BLaER1 (cell line): ENCODE measurements around the gene TBK1.

Experiments
- H3K27ac ChIP-seq: shearing (Covaris generic); formaldehyde crosslinking; 2 replicates; pipeline ENCODE4 v1.8.1; 2022
- H3K27me3 ChIP-seq: shearing (Covaris generic); formaldehyde crosslinking; 2 replicates; pipeline ENCODE4 v1.8.1; 2022
- H3K36me3 ChIP-seq: shearing (Covaris generic); formaldehyde crosslinking; 2 replicates; pipeline ENCODE4 v1.8.1; 2022
- H3K4me1 ChIP-seq: shearing (Covaris generic); formaldehyde crosslinking; 2 replicates; pipeline ENCODE4 v1.8.1; 2022
- H3K4me2 ChIP-seq: shearing (Covaris generic); formaldehyde crosslinking; 2 replicates; pipeline ENCODE4 v1.8.1; 2022
- H3K4me3 ChIP-seq: shearing (Covaris generic); formaldehyde crosslinking; 2 replicates; pipeline ENCODE4 v1.8.1; 2022
- H3K9ac ChIP-seq: shearing (Covaris generic); formaldehyde crosslinking; 2 replicates; pipeline ENCODE4 v1.8.1; 2022
- H3K9me3 ChIP-seq: shearing (Covaris generic); formaldehyde crosslinking; 2 replicates; pipeline ENCODE4 v1.8.1; 2022
- H4K20me1 ChIP-seq: shearing (Covaris generic); formaldehyde crosslinking; 2 replicates; pipeline ENCODE4 v1.8.1; 2022
- Cebpa-rat ChIP-seq: shearing (Covaris generic); IDR thresholded peaks from 2 replicates; pipeline ENCODE4 v1.8.1; 2022

Gene TBK1

DNA sequence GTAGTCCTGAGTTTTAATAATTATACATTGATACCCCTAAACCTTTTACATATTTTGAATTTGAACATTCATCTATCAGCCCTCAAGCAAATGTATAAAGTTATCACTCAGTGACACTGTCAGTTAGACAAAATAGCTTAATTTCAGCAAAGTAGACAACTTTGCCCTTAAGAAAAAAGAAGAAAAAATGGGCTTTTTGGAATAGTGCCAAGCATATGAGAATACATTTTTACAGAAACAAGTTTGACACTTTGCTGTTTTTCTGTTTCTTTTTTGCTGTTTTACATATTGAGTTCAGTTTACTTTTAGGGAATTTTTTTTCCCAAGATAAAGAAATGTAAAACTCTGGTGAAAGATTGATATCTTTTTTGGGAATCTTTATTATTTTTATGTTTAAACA is 14.3 kb downstream of the TBK1 start:
- Histone ChIP-seq H3K4me2 (no peak overlapping the region), H3K9ac (no peak overlapping the region), H3K9me3 (no peaks in the 10 kb centered on the region), H3K36me3 (peaks cover 87% of the 10 kb centered on the region), H3K4me1 (no peaks in the 10 kb centered on the region), H4K20me1 (no peaks in the 10 kb centered on the region), H3K27ac (no peak overlapping the region), H3K4me3 (no peak overlapping the region), H3K27me3 (no peaks in the 10 kb centered on the region)
- TF ChIP-seq Cebpa-rat: no peak

DNA sequence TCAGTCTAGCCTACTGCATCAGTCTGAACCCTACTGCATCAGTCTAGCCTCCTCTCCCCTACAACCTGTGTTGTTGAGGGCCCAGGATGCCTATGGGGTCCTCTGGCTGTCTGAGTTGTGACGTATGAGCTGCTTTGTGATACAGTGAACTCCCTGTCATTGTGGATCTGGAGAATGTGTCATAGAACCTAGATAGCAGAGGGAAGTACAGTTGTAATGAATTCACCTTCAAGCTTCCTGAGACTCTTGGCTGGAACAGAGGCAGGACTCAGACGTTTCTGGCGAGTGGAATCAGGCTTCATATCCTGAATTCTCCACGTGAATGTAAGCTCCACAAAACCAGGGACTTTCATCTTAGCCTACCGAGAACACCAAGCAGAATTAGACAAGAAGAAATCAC is 17.0 kb downstream of the TBK1 start:
- Histone ChIP-seq H4K20me1 (no peaks in the 10 kb centered on the region), H3K36me3 (peaks cover 92% of the 10 kb centered on the region), H3K27ac (no peak overlapping the region), H3K4me3 (no peak overlapping the region), H3K4me1 (no peaks in the 10 kb centered on the region), H3K9me3 (no peaks in the 10 kb centered on the region), H3K9ac (no peak overlapping the region), H3K4me2 (no peak overlapping the region), H3K27me3 (no peaks in the 10 kb centered on the region)
- no peak for TF ChIP-seq Cebpa-rat

- Histone ChIP-seq H3K9me3 (peaks cover 1% of the 10 kb centered on the region; the same call in 1 of the 2 replicates), H3K4me1 (no peaks in the 10 kb centered on the region), H4K20me1 (no peaks in the 10 kb centered on the region), H3K27me3 (no peaks in the 10 kb centered on the region), H3K9ac (no peak overlapping the region), H3K4me2 (no peak overlapping the region), H3K36me3 (peaks cover 91% of the 10 kb centered on the region), H3K4me3 (no peak overlapping the region), H3K27ac (no peak overlapping the region)
- TF ChIP-seq Cebpa-rat: no peak
These were observed 17.7 kb downstream of the TBK1 start for GRCh38 chr12:64469455-64470142.

DNA sequence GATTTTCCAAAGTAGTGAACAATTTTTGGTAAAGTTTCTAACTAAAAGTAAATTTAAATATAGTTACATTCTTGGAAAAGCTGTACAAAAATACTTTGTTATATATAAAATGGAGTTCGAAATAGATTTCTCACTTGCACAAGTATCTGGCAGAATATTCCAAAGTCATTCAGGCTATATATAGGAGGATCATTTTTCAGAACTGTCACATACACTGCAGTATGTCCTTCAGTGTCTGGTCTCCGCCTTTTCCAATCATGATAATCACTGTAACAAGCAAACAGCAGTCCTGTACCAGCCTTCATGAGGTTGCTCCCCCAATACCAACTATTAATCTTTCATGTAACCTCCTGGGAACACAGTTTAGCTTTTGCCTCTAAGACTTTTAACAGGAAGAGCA is 18.6 kb downstream of the TBK1 start:
- Histone ChIP-seq H3K9ac (no peak overlapping the region), H3K27ac (no peak overlapping the region), H4K20me1 (no peaks in the 10 kb centered on the region), H3K36me3 (peaks cover 91% of the 10 kb centered on the region), H3K27me3 (no peaks in the 10 kb centered on the region), H3K4me2 (no peak overlapping the region), H3K4me3 (no peak overlapping the region), H3K4me1 (no peaks in the 10 kb centered on the region), H3K9me3 (peaks cover 10% of the 10 kb centered on the region)
- TF ChIP-seq Cebpa-rat: no peak

DNA sequence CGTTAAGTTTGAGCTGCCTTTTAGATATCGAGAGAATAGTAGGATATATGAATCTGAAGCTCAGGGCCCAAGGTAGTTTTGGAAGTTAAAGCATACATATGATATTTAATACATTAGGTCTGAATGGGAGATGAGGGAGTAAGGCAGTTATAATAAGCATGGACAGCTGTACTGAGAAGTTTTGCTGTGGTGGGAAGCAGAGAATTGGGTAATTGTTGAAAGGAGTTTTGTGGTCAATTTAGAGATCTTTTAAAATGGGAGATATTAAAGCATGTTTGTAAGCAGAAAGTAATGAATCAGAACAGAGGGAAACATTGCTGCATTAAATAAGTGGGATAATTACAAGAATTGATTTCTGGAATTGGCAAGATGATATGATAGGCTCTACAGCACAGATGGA is 21.3 kb downstream of the TBK1 start:
- H3K27me3 ChIP-seq: no peaks in the 10 kb centered on the region
- H3K9ac ChIP-seq: no peak overlapping the region
- no peaks in the 10 kb centered on the region for H3K4me1 ChIP-seq
- H3K27ac ChIP-seq: no peak overlapping the region
- H3K4me2 ChIP-seq: no peak overlapping the region
- TF ChIP-seq Cebpa-rat: no peak
- H3K4me3 ChIP-seq: no peak overlapping the region
- no peaks in the 10 kb centered on the region; the same call in 1 of the 2 replicates for H4K20me1 ChIP-seq
- H3K36me3 ChIP-seq: peaks cover 94% of the 10 kb centered on the region
- peaks cover 27% of the 10 kb centered on the region for H3K9me3 ChIP-seq

GRCh38 chr12:64475518-64475917 is 23.6 kb downstream of the TBK1 start:
- Histone ChIP-seq H3K4me3 (no peak overlapping the region), H3K4me1 (no peaks in the 10 kb centered on the region), H3K27me3 (no peaks in the 10 kb centered on the region), H3K4me2 (no peak overlapping the region), H3K27ac (no peak overlapping the region), H3K9ac (no peak overlapping the region), H3K36me3 (peaks cover 91% of the 10 kb centered on the region), H4K20me1 (no peaks in the 10 kb centered on the region; the same call in 1 of the 2 replicates), H3K9me3 (peaks cover 27% of the 10 kb centered on the region)
- TF ChIP-seq Cebpa-rat: no peak

DNA sequence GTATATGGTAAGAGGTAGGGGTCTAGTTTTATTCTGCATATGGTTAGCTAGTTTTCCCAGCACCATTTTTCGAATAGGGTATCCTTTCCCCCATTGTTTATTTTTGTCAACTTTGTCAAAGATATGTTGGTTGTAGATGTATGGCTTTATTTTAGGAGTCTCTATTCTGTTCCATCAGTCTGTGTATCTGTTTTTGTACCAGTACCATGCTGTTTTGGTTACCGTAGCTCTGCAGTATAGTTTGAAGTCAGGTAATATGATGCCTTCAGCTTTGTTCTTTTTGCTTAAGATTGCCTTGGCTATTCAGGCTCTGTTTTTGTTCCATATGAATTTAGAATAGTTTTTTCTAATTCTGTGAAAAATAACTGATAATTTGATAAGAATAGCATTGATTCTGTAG is 24.9 kb downstream of the TBK1 start:
- peaks cover 27% of the 10 kb centered on the region for H3K9me3 ChIP-seq
- no peak overlapping the region for H3K9ac ChIP-seq
- TF ChIP-seq Cebpa-rat: no peak
- peaks cover 83% of the 10 kb centered on the region for H3K36me3 ChIP-seq
- no peak overlapping the region for H3K4me2 ChIP-seq
- H3K27me3 ChIP-seq: no peaks in the 10 kb centered on the region
- H4K20me1 ChIP-seq: no peaks in the 10 kb centered on the region; the same call in 1 of the 2 replicates
- H3K4me1 ChIP-seq: no peaks in the 10 kb centered on the region
- H3K27ac ChIP-seq: no peak overlapping the region
- H3K4me3 ChIP-seq: no peak overlapping the region

GRCh38 chr12:64478661-64479060 is 26.7 kb downstream of the TBK1 start:
- Histone ChIP-seq H3K27ac (no peak overlapping the region), H3K9me3 (peaks cover 27% of the 10 kb centered on the region), H4K20me1 (no peaks in the 10 kb centered on the region; the same call in 1 of the 2 replicates), H3K4me2 (no peak overlapping the region), H3K9ac (no peak overlapping the region), H3K27me3 (no peaks in the 10 kb centered on the region), H3K36me3 (peaks cover 81% of the 10 kb centered on the region), H3K4me3 (no peak overlapping the region), H3K4me1 (no peaks in the 10 kb centered on the region)
- no peak for TF ChIP-seq Cebpa-rat

DNA sequence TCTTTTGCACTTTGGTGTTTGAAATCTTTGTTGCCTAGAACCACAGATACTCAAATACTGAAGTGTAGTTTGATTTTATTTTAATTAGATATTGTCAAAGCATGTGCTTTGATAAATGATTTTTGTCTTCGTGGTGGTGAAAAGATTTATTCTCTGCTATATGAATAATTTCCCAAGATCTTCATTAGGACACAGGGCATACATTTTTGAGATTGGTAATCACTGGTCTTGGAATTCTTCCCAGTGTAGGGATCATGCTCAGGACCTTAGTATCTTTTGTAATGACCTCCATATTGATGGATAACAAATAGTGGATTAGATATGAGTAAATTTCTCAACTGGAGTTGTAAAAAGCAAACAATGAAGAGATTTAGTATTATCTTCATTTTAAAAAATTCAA is 28.2 kb downstream of the TBK1 start:
- Histone ChIP-seq H3K36me3 (peaks cover 78% of the 10 kb centered on the region), H3K4me2 (no peak overlapping the region), H3K4me3 (no peak overlapping the region), H3K9ac (no peak overlapping the region), H3K4me1 (no peaks in the 10 kb centered on the region), H4K20me1 (no peaks in the 10 kb centered on the region; the same call in 1 of the 2 replicates), H3K27ac (no peak overlapping the region), H3K9me3 (peaks cover 20% of the 10 kb centered on the region), H3K27me3 (no peaks in the 10 kb centered on the region)
- no peak for TF ChIP-seq Cebpa-rat

DNA sequence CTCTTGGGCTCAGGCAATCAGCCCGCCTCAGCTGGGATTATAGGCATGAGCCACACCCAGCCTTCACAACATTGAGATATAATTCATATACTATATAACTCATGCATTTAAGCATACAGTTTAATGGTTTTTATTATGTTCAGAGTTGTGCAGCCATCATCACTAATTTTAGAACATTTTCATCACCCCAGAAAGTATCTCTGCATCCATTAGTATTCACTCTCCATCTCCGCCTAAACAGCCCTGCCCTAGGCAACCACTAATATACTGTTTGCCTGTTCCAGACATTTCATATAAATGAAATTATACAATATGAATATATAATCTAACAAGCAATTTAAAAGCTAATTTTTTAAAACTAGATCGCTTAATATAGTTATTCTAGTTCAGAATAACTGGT is 34.7 kb downstream of the TBK1 start:
- no peaks in the 10 kb centered on the region for H3K9me3 ChIP-seq
- H3K27ac ChIP-seq: no peak overlapping the region
- H4K20me1 ChIP-seq: no peaks in the 10 kb centered on the region
- no peak overlapping the region for H3K4me3 ChIP-seq
- no peak overlapping the region for H3K4me2 ChIP-seq
- TF ChIP-seq Cebpa-rat: no peak
- H3K4me1 ChIP-seq: no peaks in the 10 kb centered on the region
- H3K27me3 ChIP-seq: no peaks in the 10 kb centered on the region
- no peak overlapping the region for H3K9ac ChIP-seq
- peaks cover 80% of the 10 kb centered on the region for H3K36me3 ChIP-seq

DNA sequence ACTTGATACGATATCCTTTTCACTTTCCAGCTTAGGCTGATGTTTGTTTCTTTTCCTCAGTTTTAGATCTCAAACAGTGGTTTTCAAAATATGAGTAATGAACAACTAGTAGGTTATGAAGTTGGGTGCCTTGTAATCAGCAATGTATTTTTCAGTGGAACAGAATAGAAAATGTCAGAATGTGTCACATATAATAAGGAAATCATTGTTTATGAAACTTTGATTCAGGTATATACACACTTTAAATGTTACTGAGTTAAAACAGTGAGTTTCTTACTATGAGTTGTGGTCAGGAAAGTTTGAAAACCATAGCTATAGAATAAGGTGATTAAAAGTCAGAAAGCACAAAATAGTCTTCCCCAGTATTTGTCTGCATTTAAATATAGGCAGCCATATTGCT is 39.8 kb downstream of the TBK1 start:
- Histone ChIP-seq H3K27me3 (no peaks in the 10 kb centered on the region), H3K4me1 (no peaks in the 10 kb centered on the region), H3K4me3 (no peak overlapping the region), H3K4me2 (no peak overlapping the region), H4K20me1 (no peaks in the 10 kb centered on the region), H3K36me3 (peaks cover 86% of the 10 kb centered on the region), H3K9ac (no peak overlapping the region), H3K27ac (no peak overlapping the region), H3K9me3 (no peaks in the 10 kb centered on the region)
- no peak for TF ChIP-seq Cebpa-rat
